ENCODE measurements around the gene CHST1. TPM values are rescaled to one million over a fixed set of nuclear protein-coding genes. Genes with fewer than 3 reads are reported as not detected.

The CHST1 gene
- total RNA-seq, 1 donor from 2014 or later = 2.6 TPM

- no peak overlapping the region for H3K4me3 Mint-ChIP-seq (ENCODE audit: unreplicated experiment)
- TF ChIP-seq EZH2 (IDR thresholded peaks at IDR 0.05; ENCODE audit: insufficient read depth, low read length) (no peak), CTCF (IDR thresholded peaks at IDR 0.05; ENCODE audit: insufficient read depth, low read depth, low read length) (no peak)
- H3K27me3 ChIP-seq (ENCODE audit: insufficient read depth, low read length) = no peaks in the 10 kb centered on the region
- H2AFZ ChIP-seq (ENCODE audit: low read depth, low read length) = no peak overlapping the region
- no peaks in the 10 kb centered on the region for H3K36me3 ChIP-seq (ENCODE audit: insufficient read depth, low read length)
- no peak overlapping the region for H3K4me3 ChIP-seq (ENCODE audit: insufficient read depth, low read depth, low read length)
- no peak overlapping the region for H3K27ac ChIP-seq (ENCODE audit: low read depth, low read length)
- H4K20me1 ChIP-seq (ENCODE audit: insufficient read depth, low read length) = no peaks in the 10 kb centered on the region
- no peaks in the 10 kb centered on the region for H3K4me1 Mint-ChIP-seq (ENCODE audit: low read depth, unreplicated experiment)
- peaks cover 45% of the 10 kb centered on the region for H3K27me3 Mint-ChIP-seq (ENCODE audit: low read depth, unreplicated experiment)
- no peaks in the 10 kb centered on the region for H3K4me1 ChIP-seq (ENCODE audit: insufficient read depth, low read length)
- peaks cover 3% of the 10 kb centered on the region for H3K9me3 ChIP-seq (ENCODE audit: insufficient read depth, low read depth, low read length)
- H3K79me2 ChIP-seq (ENCODE audit: insufficient read depth, low read length) = no peaks in the 10 kb centered on the region
- H3K36me3 Mint-ChIP-seq (ENCODE audit: low read depth, unreplicated experiment) = no peaks in the 10 kb centered on the region
- H3K4me2 ChIP-seq (ENCODE audit: low read length) = no peak overlapping the region
- H3K9me3 Mint-ChIP-seq (ENCODE audit: unreplicated experiment) = peaks cover 4% of the 10 kb centered on the region
- FAIRE-seq (no peak), DNase-seq (ENCODE audit: low read depth) (no peak)
- no peak overlapping the region for H3K9ac ChIP-seq (ENCODE audit: low read length)
- H3K27ac Mint-ChIP-seq (ENCODE audit: unreplicated experiment) = no peak overlapping the region
Observed at GRCh38 chr11:45616802-45617549, 48.4 kb downstream of the CHST1 start.

- H3K27ac Mint-ChIP-seq (ENCODE audit: unreplicated experiment) = no peak overlapping the region
- no peak overlapping the region for H3K9ac ChIP-seq (ENCODE audit: low read length)
- H3K27ac ChIP-seq (ENCODE audit: low read depth, low read length) = no peak overlapping the region
- H3K36me3 ChIP-seq (ENCODE audit: insufficient read depth, low read length) = no peaks in the 10 kb centered on the region
- H3K9me3 Mint-ChIP-seq (ENCODE audit: unreplicated experiment) = peaks cover 2% of the 10 kb centered on the region
- H3K27me3 ChIP-seq (ENCODE audit: insufficient read depth, low read length) = no peaks in the 10 kb centered on the region
- H3K79me2 ChIP-seq (ENCODE audit: insufficient read depth, low read length) = no peaks in the 10 kb centered on the region
- no peak overlapping the region for H2AFZ ChIP-seq (ENCODE audit: low read depth, low read length)
- H3K4me2 ChIP-seq (ENCODE audit: low read length) = no peak overlapping the region
- TF ChIP-seq EZH2 (IDR thresholded peaks at IDR 0.05; ENCODE audit: insufficient read depth, low read length) (no peak), CTCF (IDR thresholded peaks at IDR 0.05; ENCODE audit: insufficient read depth, low read depth, low read length) (no peak)
- no peaks in the 10 kb centered on the region for H3K4me1 ChIP-seq (ENCODE audit: insufficient read depth, low read length)
- FAIRE-seq = no peak
- H3K4me3 ChIP-seq (ENCODE audit: insufficient read depth, low read depth, low read length) = no peak overlapping the region
- H3K4me1 Mint-ChIP-seq (ENCODE audit: low read depth, unreplicated experiment) = peaks cover 5% of the 10 kb centered on the region
- peaks cover under 1% of the 10 kb centered on the region for H3K9me3 ChIP-seq (ENCODE audit: insufficient read depth, low read depth, low read length)
- H3K4me3 Mint-ChIP-seq (ENCODE audit: unreplicated experiment) = no peak overlapping the region
- peaks cover 56% of the 10 kb centered on the region for H3K27me3 Mint-ChIP-seq (ENCODE audit: low read depth, unreplicated experiment)
- H3K36me3 Mint-ChIP-seq (ENCODE audit: low read depth, unreplicated experiment) = no peaks in the 10 kb centered on the region
- no peak for DNase-seq (ENCODE audit: low read depth)
- no peaks in the 10 kb centered on the region for H4K20me1 ChIP-seq (ENCODE audit: insufficient read depth, low read length)
Observed at GRCh38 chr11:45615182-45615792, 50.1 kb downstream of the CHST1 start.

Measured in astrocyte (in vitro differentiated cells and primary cell).